HG02870 (cell line): ENCODE results near the gene ATP5ME.

Source experiments
- ATAC-seq: cut with Tn5 transposase; IDR thresholded peaks from one replicate; pipeline ENCODE4 v1.9.1; 2021; ENCODE audit warnings: mild to moderate bottlenecking, moderate library complexity; ENCODE audit not compliant: unreplicated experiment

Gene ATP5ME

DNA sequence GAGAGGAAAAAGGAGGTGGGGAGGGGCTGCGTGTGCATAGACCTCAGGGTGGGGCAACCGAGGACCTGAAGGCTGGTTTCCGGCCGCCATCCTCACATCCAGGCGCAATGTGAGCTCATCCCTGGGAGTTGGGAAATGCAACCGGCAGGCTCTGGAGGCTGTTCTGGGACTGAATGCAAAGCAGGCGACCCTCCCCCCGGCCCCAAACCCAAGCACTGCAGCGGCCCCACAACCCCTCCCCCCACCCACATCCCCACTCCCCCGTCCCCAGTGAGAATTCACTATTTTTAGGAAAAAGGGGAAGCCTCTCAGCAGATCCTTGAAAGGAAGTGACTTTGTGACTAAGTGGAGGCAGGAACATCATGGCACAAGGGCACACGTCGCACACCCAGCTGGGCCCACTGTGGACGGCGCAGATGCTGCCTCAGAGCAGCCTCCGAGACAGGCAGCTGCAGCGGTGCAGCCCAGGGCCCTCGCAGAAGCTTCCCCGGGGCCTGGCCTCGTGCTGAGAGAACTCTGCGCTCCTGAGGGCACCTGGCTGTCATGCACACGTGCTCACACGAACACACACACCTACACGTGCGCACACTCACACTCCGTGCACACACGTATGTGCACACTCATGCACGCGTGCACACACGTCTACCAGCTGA, 50.0 kb downstream of the ATP5ME start:
- ATAC-seq, result no peak

- no peak for ATAC-seq
Observed at GRCh38 chr4:622996-623913, 50.8 kb downstream of the ATP5ME start.
